GM23338 (cell line): ENCODE data around the gene CYTH3.

Experiments used
- CREB1 ChIP-seq: fragments of 250-450 bp; sonication (Bioruptor Pico); IDR thresholded peaks from 2 replicates; pipeline ENCODE4 v1.5.0; 2020; ENCODE audit warnings: low read depth, mild to moderate bottlenecking, moderate library complexity
- CTCF ChIP-seq, 2 experiments: fragments of 200-600 bp in 1 of 2; sonication (generic) in 1 of 2; conservative IDR thresholded peaks; 2 replicates each; pipeline versions ENCODE4 v1.5.1 to v1.6.1; 2016 to 2017; ENCODE audit warnings: antibody characterized with exemption in 2 of 2, low read depth in 2 of 2, mild to moderate bottlenecking in 2 of 2, moderate library complexity in 1 of 2
- EZH2 ChIP-seq: fragments of 200-600 bp; sonication (generic); IDR thresholded peaks from one replicate; pipeline ENCODE4 v1.8.0; 2017; ENCODE audit warnings: antibody characterized with exemption, mild to moderate bottlenecking, low read depth; ENCODE audit not compliant: unreplicated experiment
- EZH2phosphoT487 ChIP-seq: fragments of 200-600 bp; sonication (generic); IDR thresholded peaks from one replicate; pipeline ENCODE4 v1.8.1; 2018; ENCODE audit warnings: antibody characterized with exemption; ENCODE audit not compliant: unreplicated experiment
- JUNB ChIP-seq: IDR thresholded peaks from one replicate; pipeline ENCODE4 v1.6.1; 2016; ENCODE audit warnings: antibody characterized with exemption; ENCODE audit not compliant: unreplicated experiment
- POLR2AphosphoS5 ChIP-seq: IDR thresholded peaks from 2 replicates; pipeline ENCODE4 v1.6.1; 2016; ENCODE audit warnings: antibody characterized with exemption, low read depth
- REST ChIP-seq: IDR thresholded peaks from one replicate; pipeline ENCODE4 v1.6.1; 2018; ENCODE audit warnings: antibody characterized with exemption; ENCODE audit not compliant: unreplicated experiment
- STAT1 ChIP-seq: IDR thresholded peaks from one replicate; pipeline ENCODE4 v1.6.1; 2016; ENCODE audit warnings: antibody characterized with exemption; ENCODE audit not compliant: unreplicated experiment
- ZNF114 ChIP-seq: fragments of 250-450 bp; sonication (Bioruptor Pico); IDR thresholded peaks from 2 replicates; pipeline ENCODE4 v1.5.0; 2020; ENCODE audit warnings: mild to moderate bottlenecking, moderate library complexity
- ZNF331 ChIP-seq: fragments of 250-450 bp; sonication (Bioruptor Pico); IDR thresholded peaks from 2 replicates; pipeline ENCODE4 v1.5.0; 2020; ENCODE audit warnings: low read depth, mild to moderate bottlenecking, moderate library complexity

GRCh38 chr7:6172910-6173295 is 99.5 kb downstream of the CYTH3 start:
- TF ChIP-seq CTCF (conservative IDR thresholded peaks at IDR 0.05; ENCODE audit: low read depth in 2 of 2) = no peak
- no peak for TF ChIP-seq ZNF114 (CRISPR knock-in tag)
- no peak for TF ChIP-seq ZNF331 (CRISPR knock-in tag)
- TF ChIP-seq EZH2phosphoT487 = no peak
- TF ChIP-seq EZH2 = no peak
- no peak for TF ChIP-seq POLR2AphosphoS5
- no peak for TF ChIP-seq JUNB
- no peak for TF ChIP-seq CREB1
- no peak for TF ChIP-seq STAT1
- no peak for TF ChIP-seq REST
